Measurements from ENCODE around the gene RNF17.

Gene RNF17

GRCh38 chr13:24842549-24843274 lies 78.7 kb downstream of the RNF17 start:
- ATAC-seq (replicated peaks) (no peak), DNase-seq (no peak)
- no peak overlapping the region for H3K27ac Mint-ChIP-seq
- no peaks in the 10 kb centered on the region for H3K4me1 Mint-ChIP-seq (ENCODE audit: low read depth in 2 of 2)
- H3K9me3 Mint-ChIP-seq: no peaks in the 10 kb centered on the region
- peaks cover 6 to 19% of the 10 kb centered on the region in 2 donors for H3K27me3 Mint-ChIP-seq
- H3K4me3 Mint-ChIP-seq: no peak overlapping the region
- H3K36me3 Mint-ChIP-seq (ENCODE audit: insufficient read depth): no peaks in the 10 kb centered on the region

- Mint-ChIP-seq H3K4me1 (ENCODE audit: low read depth in 2 of 2) (no peaks in the 10 kb centered on the region), H3K27ac (no peak overlapping the region), H3K9me3 (no peaks in the 10 kb centered on the region), H3K36me3 (ENCODE audit: insufficient read depth) (no peaks in the 10 kb centered on the region), H3K27me3 (peaks cover 30 to 38% of the 10 kb centered on the region in 2 donors), H3K4me3 (no peak overlapping the region)
- DNase-seq: no peak
- no peak for ATAC-seq (replicated peaks)
Observed at GRCh38 chr13:24851546-24851945, 87.6 kb downstream of the RNF17 start.

GRCh38 chr13:24854311-24854710 lies 90.3 kb downstream of the RNF17 start:
- H3K9me3 Mint-ChIP-seq: no peaks in the 10 kb centered on the region
- H3K4me1 Mint-ChIP-seq (ENCODE audit: low read depth in 2 of 2): no peaks in the 10 kb centered on the region
- H3K27ac Mint-ChIP-seq: no peak overlapping the region
- no peak overlapping the region for H3K4me3 Mint-ChIP-seq
- DNase-seq (no peak), ATAC-seq (replicated peaks) (no peak)
- no peaks in the 10 kb centered on the region for H3K36me3 Mint-ChIP-seq (ENCODE audit: insufficient read depth)
- H3K27me3 Mint-ChIP-seq: peaks cover 38 to 46% of the 10 kb centered on the region in 2 donors

GRCh38 chr13:24858953-24859352 lies 95.0 kb downstream of the RNF17 start:
- no peak for ATAC-seq (replicated peaks)
- Mint-ChIP-seq H3K27ac (no peak overlapping the region), H3K27me3 (peaks cover 21 to 28% of the 10 kb centered on the region in 2 donors), H3K36me3 (ENCODE audit: insufficient read depth) (no peaks in the 10 kb centered on the region), H3K4me3 (no peak overlapping the region), H3K9me3 (no peaks in the 10 kb centered on the region), H3K4me1 (ENCODE audit: low read depth in 2 of 2) (no peaks in the 10 kb centered on the region)
- no peak for DNase-seq

- no peaks in the 10 kb centered on the region for H3K9me3 Mint-ChIP-seq
Observed at GRCh38 chr13:24860770-24861169, 96.8 kb downstream of the RNF17 start.

GRCh38 chr13:24861617-24862362 lies 97.8 kb downstream of the RNF17 start:
- DNase-seq: no peak
- no peak overlapping the region for H3K4me3 Mint-ChIP-seq
- ATAC-seq (replicated peaks): no peak
- peaks cover 0 to 13% of the 10 kb centered on the region in 2 donors for H3K27me3 Mint-ChIP-seq
- H3K9me3 Mint-ChIP-seq: no peaks in the 10 kb centered on the region
- H3K4me1 Mint-ChIP-seq (ENCODE audit: low read depth in 2 of 2): no peaks in the 10 kb centered on the region
- no peak overlapping the region for H3K27ac Mint-ChIP-seq
- no peaks in the 10 kb centered on the region for H3K36me3 Mint-ChIP-seq (ENCODE audit: insufficient read depth)

More at GRCh38 chr13:24860770-24861169, 96.8 kb downstream of the RNF17 start:
- DNase-seq (no peak), ATAC-seq (replicated peaks) (no peak)
- H3K27me3 Mint-ChIP-seq: peaks cover 7 to 20% of the 10 kb centered on the region in 2 donors
- no peaks in the 10 kb centered on the region for H3K36me3 Mint-ChIP-seq (ENCODE audit: insufficient read depth)
- no peak overlapping the region for H3K4me3 Mint-ChIP-seq
- no peak overlapping the region for H3K27ac Mint-ChIP-seq
- no peaks in the 10 kb centered on the region for H3K4me1 Mint-ChIP-seq (ENCODE audit: low read depth in 2 of 2)

- peaks cover 8 to 10% of the 10 kb centered on the region in 2 donors for H3K27me3 Mint-ChIP-seq
- H3K27ac Mint-ChIP-seq: no peak overlapping the region
- H3K9me3 Mint-ChIP-seq: no peaks in the 10 kb centered on the region
- H3K4me1 Mint-ChIP-seq (ENCODE audit: low read depth in 2 of 2): no peaks in the 10 kb centered on the region
- no peak overlapping the region for H3K4me3 Mint-ChIP-seq
- no peaks in the 10 kb centered on the region for H3K36me3 Mint-ChIP-seq (ENCODE audit: insufficient read depth)
- DNase-seq (no peak), ATAC-seq (replicated peaks) (no peak)
Observed at GRCh38 chr13:24863748-24864540, 100.0 kb downstream of the RNF17 start.

- no peak overlapping the region for H3K27ac Mint-ChIP-seq
- no peak overlapping the region for H3K4me3 Mint-ChIP-seq
Observed at GRCh38 chr13:24864579-24864978, 100.6 kb downstream of the RNF17 start.

GRCh38 chr13:24865163-24865953 lies 101.4 kb downstream of the RNF17 start:
- Mint-ChIP-seq H3K36me3 (ENCODE audit: insufficient read depth) (no peaks in the 10 kb centered on the region), H3K27me3 (peaks cover 14 to 19% of the 10 kb centered on the region in 2 donors), H3K4me3 (no peak overlapping the region), H3K4me1 (ENCODE audit: low read depth in 2 of 2) (no peaks in the 10 kb centered on the region), H3K27ac (no peak overlapping the region), H3K9me3 (no peaks in the 10 kb centered on the region)
- DNase-seq (no peak), ATAC-seq (replicated peaks) (no peak)

More at GRCh38 chr13:24864579-24864978, 100.6 kb downstream of the RNF17 start:
- Mint-ChIP-seq H3K36me3 (ENCODE audit: insufficient read depth) (no peaks in the 10 kb centered on the region), H3K27me3 (peaks cover 12 to 14% of the 10 kb centered on the region in 2 donors), H3K9me3 (no peaks in the 10 kb centered on the region), H3K4me1 (ENCODE audit: low read depth in 2 of 2) (no peaks in the 10 kb centered on the region)
- DNase-seq: no peak
- ATAC-seq (replicated peaks): no peak

- Mint-ChIP-seq H3K27ac (no peak overlapping the region), H3K36me3 (ENCODE audit: insufficient read depth) (no peaks in the 10 kb centered on the region), H3K9me3 (no peaks in the 10 kb centered on the region), H3K27me3 (peaks cover 18 to 23% of the 10 kb centered on the region in 2 donors), H3K4me1 (ENCODE audit: low read depth in 2 of 2) (no peaks in the 10 kb centered on the region), H3K4me3 (no peak overlapping the region)
- DNase-seq: no peak
- ATAC-seq (replicated peaks): no peak
Observed at GRCh38 chr13:24866488-24866887, 102.5 kb downstream of the RNF17 start.

GRCh38 chr13:24868874-24869273 lies 104.9 kb downstream of the RNF17 start:
- DNase-seq (no peak), ATAC-seq (replicated peaks) (no peak)
- Mint-ChIP-seq H3K27ac (no peak overlapping the region), H3K4me3 (no peak overlapping the region), H3K36me3 (ENCODE audit: insufficient read depth) (no peaks in the 10 kb centered on the region), H3K4me1 (ENCODE audit: low read depth in 2 of 2) (no peaks in the 10 kb centered on the region), H3K27me3 (peaks cover 35% of the 10 kb centered on the region in 2 donors), H3K9me3 (no peaks in the 10 kb centered on the region)

GRCh38 chr13:24870380-24870760 lies 106.4 kb downstream of the RNF17 start:
- ATAC-seq (replicated peaks) (no peak), DNase-seq (no peak)
- Mint-ChIP-seq H3K27ac (no peak overlapping the region), H3K9me3 (no peaks in the 10 kb centered on the region), H3K4me3 (no peak overlapping the region), H3K36me3 (ENCODE audit: insufficient read depth) (no peaks in the 10 kb centered on the region), H3K4me1 (ENCODE audit: low read depth in 2 of 2) (no peaks in the 10 kb centered on the region), H3K27me3 (peaks cover 45 to 46% of the 10 kb centered on the region in 2 donors)

- Mint-ChIP-seq H3K9me3 (no peaks in the 10 kb centered on the region), H3K27ac (no peak overlapping the region), H3K36me3 (ENCODE audit: insufficient read depth) (no peaks in the 10 kb centered on the region), H3K27me3 (peaks cover 41 to 44% of the 10 kb centered on the region in 2 donors), H3K4me1 (ENCODE audit: low read depth in 2 of 2) (no peaks in the 10 kb centered on the region), H3K4me3 (no peak overlapping the region)
- no peak for DNase-seq
- no peak for ATAC-seq (replicated peaks)
Observed at GRCh38 chr13:24875566-24875965, 111.6 kb downstream of the RNF17 start.

All from effector memory CD8-positive, alpha-beta T cell (primary cell).